Renal cortical epithelial cell (primary cell): ENCODE measurements around the gene GSG1. TPM values are rescaled to one million over a fixed set of nuclear protein-coding genes. Genes with fewer than 3 reads are reported as not detected.

Source experiments
- DNase-seq: peaks from one replicate; pipeline ENCODE4 v3.0.0-alpha.2; 2011; ENCODE audit warnings: low read depth
- total RNA-seq: library from RNA; depleted of rRNA; stranded (reverse); fragments of >200 nt; gene quantifications from 2 replicates; pipeline ENCODE4 v1.2.3, GENCODE V29; 2014

The GSG1 gene
- total RNA-seq, result 1.4 and 5.1 TPM in 2 replicates

GRCh38 chr12:13103391-13104033 is at the start of gene GSG1:
Gene GSG1, minus strand, starts transcription at chr12:13103667. Its CDS starts 155 bp downstream, at chr12:13103512.
- DNase-seq, result no peak

GRCh38 chr12:13153180-13153579 is 49.7 kb upstream of the GSG1 start:
- no peak for DNase-seq

- no peak for DNase-seq
Measured at GRCh38 chr12:13152756-13153155, 49.3 kb upstream of the GSG1 start.

- no peak for DNase-seq
Measured at GRCh38 chr12:13152281-13152680, 48.8 kb upstream of the GSG1 start.

- DNase-seq, result no peak
Measured at GRCh38 chr12:13149411-13149810, 45.9 kb upstream of the GSG1 start.

GRCh38 chr12:13148485-13148847 is 45.0 kb upstream of the GSG1 start:
- DNase-seq, result no peak

- DNase-seq, result no peak
Measured at GRCh38 chr12:13147688-13148484, 44.4 kb upstream of the GSG1 start.

- DNase-seq, result no peak
Measured at GRCh38 chr12:13146336-13146938, 43.0 kb upstream of the GSG1 start.

- no peak for DNase-seq
Measured at GRCh38 chr12:13144266-13144828, 40.9 kb upstream of the GSG1 start.

GRCh38 chr12:13142747-13143146 is 39.3 kb upstream of the GSG1 start:
- no peak for DNase-seq

GRCh38 chr12:13141686-13142085 is 38.2 kb upstream of the GSG1 start:
- peak; percentile 34 for DNase-seq

- peak; percentile 98 for DNase-seq
Measured at GRCh38 chr12:13135371-13136178, 32.1 kb upstream of the GSG1 start.

- no peak for DNase-seq
Measured at GRCh38 chr12:13133886-13134285, 30.4 kb upstream of the GSG1 start.

GRCh38 chr12:13130981-13131380 is 27.5 kb upstream of the GSG1 start:
- no peak for DNase-seq

GRCh38 chr12:13128291-13128965 is 25.0 kb upstream of the GSG1 start:
- no peak for DNase-seq

- DNase-seq, result no peak
Measured at GRCh38 chr12:13127444-13127843, 24.0 kb upstream of the GSG1 start.

GRCh38 chr12:13126494-13126893 is 23.0 kb upstream of the GSG1 start:
- DNase-seq, result no peak

- DNase-seq, result no peak
Measured at GRCh38 chr12:13125996-13126395, 22.5 kb upstream of the GSG1 start.

GRCh38 chr12:13124656-13125505 is 21.4 kb upstream of the GSG1 start:
- peak; percentile 78 for DNase-seq

GRCh38 chr12:13121568-13121967 is 18.1 kb upstream of the GSG1 start:
- no peak for DNase-seq
